Ammon's horn (tissue), 1 donor: Measurements from ENCODE around the gene SLC13A3.
A peak's percentile ranks its signal among the peaks of the same experiment; 100 is the strongest.

Source experiments
- DNase-seq: peaks from one replicate; pipeline ENCODE4 v3.0.0-alpha.2; 2016; ENCODE audit warnings: low spot score

The SLC13A3 gene

GRCh38 chr20:46634528-46634927 lies 16.7 kb downstream of the SLC13A3 start:
- DNase-seq: no peak

- peak; percentile 80 for DNase-seq
Measured at GRCh38 chr20:46631874-46632446, 19.3 kb downstream of the SLC13A3 start.

GRCh38 chr20:46631212-46631869 lies 19.9 kb downstream of the SLC13A3 start:
- no peak for DNase-seq

- DNase-seq: no peak
Measured at GRCh38 chr20:46630306-46630705, 21.0 kb downstream of the SLC13A3 start.

- no peak for DNase-seq
Measured at GRCh38 chr20:46629341-46629740, 21.9 kb downstream of the SLC13A3 start.

GRCh38 chr20:46627234-46627633 lies 24.0 kb downstream of the SLC13A3 start:
- DNase-seq: no peak

- DNase-seq: no peak
Measured at GRCh38 chr20:46626758-46627157, 24.5 kb downstream of the SLC13A3 start.

GRCh38 chr20:46625875-46626373 lies 25.3 kb downstream of the SLC13A3 start:
- DNase-seq: no peak

GRCh38 chr20:46624946-46625345 lies 26.3 kb downstream of the SLC13A3 start:
- no peak for DNase-seq

- DNase-seq: no peak
Measured at GRCh38 chr20:46622165-46622564, 29.1 kb downstream of the SLC13A3 start.

GRCh38 chr20:46621492-46621891 lies 29.8 kb downstream of the SLC13A3 start:
- no peak for DNase-seq

GRCh38 chr20:46619445-46619844 lies 31.8 kb downstream of the SLC13A3 start:
- DNase-seq: no peak

GRCh38 chr20:46618316-46619100 lies 32.8 kb downstream of the SLC13A3 start:
- DNase-seq: no peak

GRCh38 chr20:46614503-46614902 lies 36.8 kb downstream of the SLC13A3 start:
- no peak for DNase-seq

- DNase-seq: no peak
Measured at GRCh38 chr20:46610145-46610544, 41.1 kb downstream of the SLC13A3 start.

- no peak for DNase-seq
Measured at GRCh38 chr20:46609043-46609442, 42.2 kb downstream of the SLC13A3 start.

GRCh38 chr20:46607849-46608497 lies 43.3 kb downstream of the SLC13A3 start:
- no peak for DNase-seq

GRCh38 chr20:46607191-46607848 lies 43.9 kb downstream of the SLC13A3 start:
- no peak for DNase-seq

GRCh38 chr20:46606817-46607190 lies 44.5 kb downstream of the SLC13A3 start:
- DNase-seq: no peak

- DNase-seq: no peak
Measured at GRCh38 chr20:46605978-46606816, 45.1 kb downstream of the SLC13A3 start.

GRCh38 chr20:46605181-46605580 lies 46.1 kb downstream of the SLC13A3 start:
- no peak for DNase-seq
